HG02981 (cell line): ENCODE data around the gene SNAPIN.
"Not testable (repeated sequence)": the region's sequence is repeated elsewhere in the genome, so short reads cannot be mapped to it uniquely, and the experiment has no call there.

Experiments
- ATAC-seq: cut with Tn5 transposase; IDR thresholded peaks from one replicate; pipeline ENCODE4 v1.9.1; 2021; ENCODE audit warnings: mild to moderate bottlenecking, moderate library complexity; ENCODE audit not compliant: unreplicated experiment

The SNAPIN gene

DNA sequence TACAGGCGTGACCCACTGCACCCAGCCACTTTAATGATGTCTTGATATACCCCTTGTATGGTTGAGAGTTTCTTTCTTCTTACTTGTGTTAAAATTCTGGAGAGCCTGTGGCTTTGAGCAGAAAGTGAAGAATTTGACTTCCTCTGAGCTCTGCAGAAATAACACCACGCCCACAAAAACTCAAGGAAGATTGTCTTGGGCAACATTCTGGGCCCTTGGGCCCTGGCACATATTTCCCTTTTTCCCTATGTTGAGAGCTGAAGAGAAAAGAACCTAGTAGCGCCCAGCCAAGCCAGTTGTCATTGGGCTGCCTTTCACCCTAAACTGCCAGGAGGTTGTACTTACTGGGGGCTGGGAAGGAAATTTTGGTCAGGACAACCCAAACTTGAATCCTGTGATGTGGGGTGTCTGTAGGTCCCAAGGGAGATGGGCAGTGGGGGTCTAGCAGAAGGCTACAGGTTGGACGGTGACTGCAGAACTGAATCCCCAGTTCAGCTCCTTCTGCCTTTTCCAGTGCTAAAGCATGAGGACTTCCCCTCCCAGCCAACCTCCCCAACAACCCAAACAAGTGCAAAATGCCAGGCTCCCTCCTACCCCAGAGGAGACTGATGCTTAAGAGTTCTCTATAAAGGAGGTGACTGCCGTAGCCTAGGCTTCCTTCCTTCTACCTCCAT, 11.7 kb upstream of the SNAPIN start:
- ATAC-seq, result no peak

DNA sequence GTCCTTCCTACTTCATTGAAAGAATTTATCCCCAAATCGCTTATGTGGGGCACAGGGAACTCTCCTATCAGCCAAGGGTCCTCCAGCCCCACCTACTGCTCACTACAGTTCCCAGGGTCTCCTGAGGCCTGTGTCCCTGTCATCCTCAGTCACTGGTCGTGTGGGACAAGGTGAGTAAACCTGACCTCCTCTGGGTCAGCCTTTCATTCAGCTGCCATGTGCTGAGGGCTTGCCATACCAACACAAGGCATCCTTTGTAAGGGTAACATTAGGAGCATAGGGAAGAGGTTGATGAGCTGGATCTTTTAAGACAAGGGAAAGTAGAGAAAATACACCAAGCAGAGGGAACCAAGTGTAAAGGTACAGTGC, 11.2 kb upstream of the SNAPIN start:
- ATAC-seq, result no peak

DNA sequence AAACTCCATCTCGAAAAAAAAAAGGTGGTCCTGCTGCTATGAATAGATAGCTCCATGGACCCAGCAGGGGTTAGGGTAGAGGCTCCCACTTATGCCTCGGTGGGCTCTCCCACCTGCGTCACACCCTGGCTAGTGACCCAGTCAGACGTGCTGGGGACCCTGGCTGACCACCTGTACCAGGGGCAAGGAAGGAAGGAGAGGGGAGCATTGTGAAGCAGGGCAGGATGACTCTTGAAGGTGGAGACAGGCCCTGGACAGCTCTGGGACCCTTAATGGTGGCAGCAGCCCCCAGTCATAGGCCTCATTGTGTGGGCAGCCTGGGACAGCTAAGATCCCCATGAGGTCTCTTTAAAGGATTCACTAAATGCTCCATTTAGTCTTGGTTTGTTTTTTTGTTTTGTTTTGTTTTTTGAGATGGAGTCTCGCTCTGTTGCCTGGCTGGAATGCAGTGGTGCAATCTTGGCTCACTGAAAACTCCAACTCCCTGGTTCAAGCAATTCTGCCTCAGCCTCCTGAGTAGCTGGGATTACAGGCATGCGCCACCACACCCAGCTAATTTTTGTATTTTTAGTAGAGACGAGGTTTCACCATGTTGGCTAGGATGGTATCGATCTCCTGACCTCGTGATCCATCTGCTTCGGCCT, 10.4 kb upstream of the SNAPIN start:
- ATAC-seq, result no peak

DNA sequence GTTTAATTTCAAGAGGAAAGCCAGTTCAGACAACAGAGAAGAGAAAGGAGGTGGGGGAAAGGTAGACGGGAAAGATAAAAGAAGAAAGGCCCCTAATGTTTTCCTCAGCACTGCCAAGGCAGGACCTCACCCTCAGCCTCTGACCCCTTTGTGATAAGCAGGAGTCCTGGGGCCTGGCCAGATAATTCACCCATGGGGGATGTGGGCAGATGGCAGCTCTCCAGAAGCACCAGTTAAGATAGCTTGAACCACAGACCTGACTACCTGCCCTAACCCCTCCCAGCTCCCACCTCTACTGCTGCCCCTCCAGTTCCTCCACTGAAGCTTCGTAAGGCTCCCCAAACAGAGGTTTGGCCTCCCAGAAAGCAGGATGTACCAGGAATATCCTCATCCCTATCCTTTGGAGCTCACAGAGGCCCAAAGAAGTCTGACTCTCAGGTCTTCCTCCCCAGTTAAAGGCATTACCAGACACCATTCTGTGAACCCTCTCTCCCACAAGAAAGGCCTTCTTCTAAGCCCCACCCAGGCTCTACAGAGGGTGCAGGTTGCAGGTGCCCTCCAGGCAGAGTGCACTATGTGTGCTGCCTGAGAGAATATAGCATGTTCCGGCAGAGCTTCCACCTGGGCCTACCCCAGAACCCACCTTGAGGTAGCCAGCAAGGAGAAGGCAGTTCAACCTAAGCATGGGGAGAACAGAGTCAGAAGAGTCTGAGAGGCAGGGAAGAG, 9.2 kb upstream of the SNAPIN start:
- no peak for ATAC-seq

DNA sequence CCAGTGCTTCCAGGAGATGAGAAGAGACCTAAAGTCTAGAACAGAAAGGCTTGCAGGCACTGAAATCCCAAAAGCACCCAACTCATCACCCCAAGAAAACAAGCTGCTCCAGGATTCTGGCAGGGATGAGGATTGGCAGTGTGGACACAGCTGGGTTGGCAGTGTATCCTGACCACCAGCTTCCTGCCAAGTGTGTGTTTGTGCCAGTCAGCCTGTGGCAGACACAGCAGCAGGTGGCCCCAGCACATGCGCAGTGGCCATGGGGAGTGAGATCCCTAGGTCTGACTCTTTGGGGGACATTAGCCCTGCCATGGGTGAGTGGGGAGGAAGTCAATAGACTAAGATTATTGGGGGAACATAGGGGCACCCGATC, 8.7 kb upstream of the SNAPIN start:
- ATAC-seq, result no peak

GRCh38 chr1:153651771-153652170, 6.7 kb upstream of the SNAPIN start:
- ATAC-seq, result no peak

- no peak for ATAC-seq
Observed at GRCh38 chr1:153652805-153653500, 5.5 kb upstream of the SNAPIN start.

- ATAC-seq, result no peak
Observed at GRCh38 chr1:153655333-153655732, 3.2 kb upstream of the SNAPIN start.

DNA sequence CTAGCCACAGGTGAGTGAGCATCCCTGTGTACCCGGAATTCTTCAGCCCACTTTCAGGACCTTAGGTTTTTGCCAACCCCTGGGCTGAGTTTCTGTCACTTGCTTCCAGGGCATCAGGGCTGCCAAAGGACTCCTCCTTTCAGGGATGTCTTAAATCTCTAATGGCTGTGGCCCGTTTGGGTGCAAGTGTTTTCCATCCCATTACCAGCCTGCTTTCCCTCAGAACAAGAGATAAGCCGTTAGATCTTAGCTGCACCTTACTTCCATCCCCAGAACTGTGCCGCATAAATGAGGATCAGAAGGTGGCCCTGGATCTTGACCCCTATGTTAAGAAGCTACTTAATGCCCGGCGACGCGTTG, 652 bp downstream of the SNAPIN start:
- no peak for ATAC-seq

DNA sequence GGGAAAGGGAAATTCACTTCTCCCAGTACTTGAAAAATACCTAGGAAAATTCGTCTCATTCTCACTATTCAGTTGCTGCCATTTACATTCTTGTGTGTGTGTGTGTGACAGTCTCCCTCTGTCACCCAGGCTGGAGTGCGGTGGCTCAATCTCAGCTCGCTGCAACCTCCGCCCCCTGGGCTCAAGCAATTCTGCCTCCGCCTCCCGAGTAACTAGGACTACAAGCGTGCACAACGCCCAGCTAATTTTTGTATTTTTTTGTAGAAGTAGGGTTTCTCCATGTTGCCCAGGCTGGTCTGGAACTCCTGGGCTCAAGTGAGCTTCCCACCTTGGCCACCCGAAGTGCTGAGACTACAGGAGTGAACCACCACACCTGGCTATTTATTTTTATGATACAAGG, 1.2 kb downstream of the SNAPIN start:
- ATAC-seq, result no peak

- no peak for ATAC-seq
Observed at GRCh38 chr1:153661111-153661708, 2.7 kb downstream of the SNAPIN start.

DNA sequence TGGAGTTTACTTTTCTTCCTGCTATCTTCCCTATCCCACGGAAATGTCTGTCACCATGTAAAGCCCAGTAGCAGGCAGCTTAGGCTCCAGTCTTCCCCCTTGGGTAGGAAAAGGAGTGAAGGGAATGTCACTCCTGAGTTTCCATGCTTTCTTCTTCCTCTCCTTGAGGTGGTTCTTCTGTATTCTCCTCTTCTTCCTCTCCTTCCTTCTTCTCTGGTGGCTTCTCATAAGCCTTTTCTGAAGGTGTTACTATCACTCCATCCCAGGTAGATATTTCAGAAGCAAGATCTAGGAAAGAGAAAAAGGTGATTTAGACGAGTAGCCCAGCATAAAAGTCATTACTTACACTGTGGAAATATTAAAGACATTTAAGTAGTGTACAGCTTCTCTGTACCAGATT, 3.8 kb downstream of the SNAPIN start:
- no peak for ATAC-seq

- no peak for ATAC-seq
Observed at GRCh38 chr1:153663211-153663610, 4.7 kb downstream of the SNAPIN start.

GRCh38 chr1:153667439-153667838, 8.9 kb downstream of the SNAPIN start:
- no peak for ATAC-seq

DNA sequence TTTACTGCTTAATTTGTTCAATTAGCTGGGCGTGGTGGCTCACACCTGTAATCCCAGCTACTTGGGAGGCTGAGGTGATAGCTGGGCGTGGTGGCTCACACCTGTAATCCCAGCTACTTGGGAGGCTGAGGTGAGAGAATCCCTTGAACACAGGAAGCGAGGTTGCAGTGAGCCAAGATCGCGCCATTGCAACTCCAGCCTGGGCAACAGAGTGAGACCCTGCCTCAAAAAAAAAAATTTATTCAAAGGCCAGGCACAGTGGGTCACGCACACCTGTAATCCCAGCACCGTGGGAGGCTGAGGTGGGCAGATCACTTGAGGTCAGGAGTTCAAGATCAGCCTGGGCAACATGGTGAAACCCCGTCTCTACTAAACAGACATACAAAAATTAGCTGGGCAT, 10.2 kb downstream of the SNAPIN start:
- ATAC-seq, result not testable (repeated sequence)

DNA sequence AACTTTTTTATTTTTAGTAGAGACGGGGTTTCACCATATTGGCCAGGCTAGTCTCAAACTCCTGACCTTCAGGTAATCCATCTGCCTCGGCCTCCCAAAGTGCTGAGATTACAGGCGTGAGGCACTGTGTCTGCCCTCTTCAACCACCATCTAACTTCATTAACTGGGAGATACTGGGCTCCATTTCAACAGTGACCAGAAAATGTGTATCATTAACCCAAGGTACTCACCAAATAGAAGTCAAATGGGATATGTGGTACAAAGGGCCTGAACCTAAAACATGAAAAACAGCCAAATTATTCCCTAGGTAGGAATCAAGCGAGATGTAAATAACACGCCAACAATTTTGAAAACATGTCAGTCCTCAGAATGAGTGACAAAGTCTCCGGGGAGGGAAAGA, 11.1 kb downstream of the SNAPIN start:
- no peak for ATAC-seq

GRCh38 chr1:153670257-153670858, 11.9 kb downstream of the SNAPIN start:
- no peak for ATAC-seq

DNA sequence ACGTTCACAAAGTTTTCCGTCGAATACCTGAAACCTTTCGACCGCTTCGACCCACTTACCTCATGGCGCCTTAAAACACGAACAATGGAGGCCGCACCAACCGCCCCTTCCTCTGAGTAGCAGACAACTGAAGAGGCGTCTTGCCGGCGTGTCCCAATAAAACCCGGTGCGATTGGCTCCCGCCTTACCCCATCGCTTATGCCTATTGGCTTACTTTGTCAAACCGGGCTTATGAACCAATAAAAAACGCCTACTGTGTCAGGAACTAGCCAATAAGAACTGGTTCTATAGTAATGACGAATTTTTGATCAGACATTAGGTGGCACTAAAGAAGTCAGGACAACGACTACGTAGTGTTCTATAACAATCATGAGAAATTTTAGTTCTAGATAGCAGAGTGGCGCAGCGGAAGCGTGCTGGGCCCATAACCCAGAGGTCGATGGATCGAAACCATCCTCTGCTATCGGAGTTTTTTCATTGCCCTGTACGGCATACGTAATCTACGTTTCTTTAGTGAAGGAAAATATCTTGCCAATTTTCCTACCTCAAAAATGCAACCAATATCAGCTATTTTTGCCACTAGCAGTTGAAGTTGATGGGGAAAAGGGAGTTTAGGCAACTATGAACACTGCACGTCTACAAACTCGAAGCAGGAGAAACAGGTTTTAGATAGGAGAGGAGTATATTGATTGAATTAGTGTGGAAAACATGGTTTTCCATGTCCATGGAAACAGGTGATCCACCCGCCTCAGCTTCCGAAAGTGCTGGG, 12.5 kb downstream of the SNAPIN start, which contains the start of gene ILF2:
TSS of gene ILF2 (minus strand) at position 135 of the 769 bp plus-strand sequence. CDS start at position 64, 71 bp downstream.
- peak; percentile 89 for ATAC-seq

GRCh38 chr1:153671628-153672353, 13.3 kb downstream of the SNAPIN start:
- ATAC-seq, result peak; percentile 4
